OCI-LY1 (cell line): Measurements from ENCODE around the gene ERN1.
"Not testable (repeated sequence)": the region's sequence is repeated elsewhere in the genome, so short reads cannot be mapped to it uniquely, and the experiment has no call there.

Experiments
- H2AFZ ChIP-seq: fragments of 200-600 bp; sonication (generic), shearing (Covaris generic); 2 replicates; pipeline ENCODE4 v1.6.0; 2014; ENCODE audit warnings: antibody characterized with exemption, mild to moderate bottlenecking, low read length
- H3F3A ChIP-seq: fragments of 200-600 bp; sonication (generic), shearing (Covaris generic); 2 replicates; pipeline ENCODE4 v1.6.0; 2014; ENCODE audit warnings: mild to moderate bottlenecking, antibody characterized with exemption, low read length, moderate library complexity; ENCODE audit not compliant: insufficient read depth
- H3K27ac ChIP-seq: fragments of 200-600 bp; sonication (generic); 2 replicates; pipeline ENCODE4 v1.5.1; 2014; ENCODE audit warnings: low read length, mixed run types, mild to moderate bottlenecking, low read depth; ENCODE audit not compliant: poor library complexity, severe bottlenecking
- H3K27me3 ChIP-seq: fragments of 200-600 bp; sonication (generic); 2 replicates; pipeline ENCODE4 v1.6.0; 2014; ENCODE audit warnings: antibody characterized with exemption, mild to moderate bottlenecking, low read length, moderate library complexity; ENCODE audit not compliant: insufficient read depth
- H3K36me3 ChIP-seq: fragments of 200-600 bp; sonication (generic); 2 replicates; pipeline ENCODE4 v1.6.1; 2014; ENCODE audit warnings: mild to moderate bottlenecking, antibody characterized with exemption, low read length, moderate library complexity, mixed read lengths; ENCODE audit not compliant: insufficient read depth
- H3K4me1 ChIP-seq: fragments of 200-600 bp; sonication (generic); 2 replicates; pipeline ENCODE4 v1.5.1; 2014; ENCODE audit warnings: mild to moderate bottlenecking, low read length, moderate library complexity; ENCODE audit not compliant: insufficient read depth, severe bottlenecking
- H3K4me2 ChIP-seq: fragments of 200-600 bp; sonication (generic), shearing (Covaris generic); 2 replicates; pipeline ENCODE4 v1.6.1; 2014; ENCODE audit warnings: low read length
- H3K4me3 ChIP-seq: fragments of 200-600 bp; sonication (generic); 2 replicates; pipeline ENCODE4 v1.5.1; 2014; ENCODE audit warnings: low read length, low read depth, mild to moderate bottlenecking, mixed read lengths; ENCODE audit not compliant: poor library complexity, severe bottlenecking
- H3K79me2 ChIP-seq: fragments of 200-600 bp; shearing (Covaris generic); 2 replicates; pipeline ENCODE4 v1.6.1; 2016; ENCODE audit warnings: mixed run types, low read length, mixed read lengths; ENCODE audit not compliant: insufficient read depth
- H3K9ac ChIP-seq: fragments of 200-600 bp; sonication (generic), shearing (Covaris generic); 2 replicates; pipeline ENCODE4 v1.6.1; 2014; ENCODE audit warnings: mild to moderate bottlenecking, low read length, mixed read lengths
- H3K9me2 ChIP-seq: fragments of 200-600 bp; sonication (generic), shearing (Covaris generic); 2 replicates; pipeline ENCODE4 v1.6.1; 2014; ENCODE audit warnings: low read depth, mild to moderate bottlenecking, low read length, mixed read lengths
- H3K9me3 ChIP-seq: fragments of 200-600 bp; shearing (Covaris generic); 2 replicates; pipeline ENCODE4 v1.6.1; 2014; ENCODE audit warnings: low read length, mixed read lengths
- H4K20me1 ChIP-seq: fragments of 200-600 bp; sonication (generic), shearing (Covaris generic); 2 replicates; pipeline ENCODE4 v1.6.0; 2016; ENCODE audit warnings: mild to moderate bottlenecking, low read length; ENCODE audit not compliant: insufficient read depth
- CTCF ChIP-seq: fragments of 200-600 bp; sonication (generic), shearing (Covaris generic); IDR thresholded peaks from 2 replicates; pipeline ENCODE4 v1.5.1; 2017; ENCODE audit warnings: mild to moderate bottlenecking, antibody characterized with exemption, low read length, moderate library complexity, mixed read lengths
- EZH2 ChIP-seq: fragments of 200-600 bp; sonication (generic), shearing (Covaris generic); IDR thresholded peaks from 2 replicates; pipeline ENCODE4 v1.8.0; 2017; ENCODE audit warnings: borderline replicate concordance, mixed run types, mild to moderate bottlenecking, antibody characterized with exemption, low read length, moderate library complexity, mixed read lengths

ERN1 gene

GRCh38 chr17:64007838-64008282 lies 122.1 kb downstream of the ERN1 start:
- peaks cover 46% of the 10 kb centered on the region for H3K36me3 ChIP-seq
- H3K27ac ChIP-seq: no peak overlapping the region
- no peaks in the 10 kb centered on the region for H3F3A ChIP-seq
- no peak overlapping the region for H2AFZ ChIP-seq
- H3K4me3 ChIP-seq: no peak overlapping the region
- no peak overlapping the region for H3K4me2 ChIP-seq
- no peaks in the 10 kb centered on the region for H4K20me1 ChIP-seq
- no peaks in the 10 kb centered on the region for H3K9me2 ChIP-seq
- peaks cover 23% of the 10 kb centered on the region for H3K4me1 ChIP-seq
- H3K9me3 ChIP-seq: no peaks in the 10 kb centered on the region
- no peak overlapping the region for H3K9ac ChIP-seq
- H3K79me2 ChIP-seq: peaks cover 20% of the 10 kb centered on the region; the same call in 1 of the 2 replicates
- TF ChIP-seq CTCF: no peak
- TF ChIP-seq EZH2: no peak
- no peaks in the 10 kb centered on the region for H3K27me3 ChIP-seq

GRCh38 chr17:64007089-64007837 lies 122.7 kb downstream of the ERN1 start:
- H3F3A ChIP-seq, H3K9me2 ChIP-seq, H2AFZ ChIP-seq, H3K4me2 ChIP-seq, H3K27ac ChIP-seq, H3K9me3 ChIP-seq, H3K4me3 ChIP-seq, H3K27me3 ChIP-seq, H3K9ac ChIP-seq, H4K20me1 ChIP-seq: not testable (repeated sequence)
- Histone ChIP-seq H3K4me1 (peaks cover 23% of the 10 kb centered on the region), H3K36me3 (peaks cover 52% of the 10 kb centered on the region), H3K79me2 (peaks cover 14% of the 10 kb centered on the region; the same call in 1 of the 2 replicates)

- H3K4me3 ChIP-seq: no peak overlapping the region
These were observed 123.4 kb downstream of the ERN1 start for GRCh38 chr17:64006361-64007088.

More at GRCh38 chr17:64006361-64007088, 123.4 kb downstream of the ERN1 start:
- no peaks in the 10 kb centered on the region for H3K9me2 ChIP-seq
- no peaks in the 10 kb centered on the region for H3K9me3 ChIP-seq
- no peak overlapping the region for H3K9ac ChIP-seq
- H3K79me2 ChIP-seq: peaks cover 13% of the 10 kb centered on the region; the same call in 1 of the 2 replicates
- H4K20me1 ChIP-seq: no peaks in the 10 kb centered on the region
- no peak for TF ChIP-seq CTCF
- no peak for TF ChIP-seq EZH2
- H3K36me3 ChIP-seq: peaks cover 54% of the 10 kb centered on the region
- no peak overlapping the region for H2AFZ ChIP-seq
- H3F3A ChIP-seq: no peaks in the 10 kb centered on the region
- no peak overlapping the region for H3K4me2 ChIP-seq
- peaks cover 23% of the 10 kb centered on the region for H3K4me1 ChIP-seq
- H3K27ac ChIP-seq: peak overlapping the region; percentile 41
- no peaks in the 10 kb centered on the region for H3K27me3 ChIP-seq
